Measurements from ENCODE around the gene ACTL7B.
"Not testable (repeated sequence)": the region's sequence is repeated elsewhere in the genome, so short reads cannot be mapped to it uniquely, and the experiment has no call there.

The ACTL7B gene

GRCh38 chr9:108855888-108856287 is at the start of gene ACTL7B:
TSS of gene ACTL7B (minus strand) at chr9:108855986. CDS start at chr9:108855930, 56 bp downstream.
- DNase-seq, result no peak

GRCh38 chr9:108905494-108905893 is 49.7 kb upstream of the ACTL7B start:
- no peak for DNase-seq

GRCh38 chr9:108904161-108904560 is 48.4 kb upstream of the ACTL7B start:
- DNase-seq, result no peak

- DNase-seq, result no peak
Observed at GRCh38 chr9:108903420-108904103, 47.8 kb upstream of the ACTL7B start.

- DNase-seq, result no peak
Observed at GRCh38 chr9:108900176-108900575, 44.4 kb upstream of the ACTL7B start.

- DNase-seq, result not testable (repeated sequence)
Observed at GRCh38 chr9:108899023-108899695, 43.4 kb upstream of the ACTL7B start.

GRCh38 chr9:108897324-108898096 is 41.7 kb upstream of the ACTL7B start:
- DNase-seq, result no peak

- DNase-seq, result no peak
Observed at GRCh38 chr9:108894225-108894997, 38.6 kb upstream of the ACTL7B start.

GRCh38 chr9:108889649-108890067 is 33.9 kb upstream of the ACTL7B start:
- DNase-seq, result peak in 1 of 2 donors; percentile 7

GRCh38 chr9:108886594-108887271 is 30.9 kb upstream of the ACTL7B start:
- DNase-seq, result not testable (repeated sequence)

GRCh38 chr9:108885643-108886348 is 30.0 kb upstream of the ACTL7B start:
- DNase-seq, result no peak

- no peak for DNase-seq
Observed at GRCh38 chr9:108884701-108885100, 28.9 kb upstream of the ACTL7B start.

- DNase-seq, result no peak
Observed at GRCh38 chr9:108883085-108883484, 27.3 kb upstream of the ACTL7B start.

- DNase-seq, result no peak
Observed at GRCh38 chr9:108882052-108882888, 26.5 kb upstream of the ACTL7B start.

GRCh38 chr9:108880738-108881316 is 25.0 kb upstream of the ACTL7B start:
- no peak for DNase-seq

- no peak for DNase-seq
Observed at GRCh38 chr9:108877524-108877923, 21.7 kb upstream of the ACTL7B start.

- no peak for DNase-seq
Observed at GRCh38 chr9:108876425-108876824, 20.6 kb upstream of the ACTL7B start.

GRCh38 chr9:108874058-108874788 is 18.4 kb upstream of the ACTL7B start:
- no peak for DNase-seq

GRCh38 chr9:108869092-108869725 is 13.4 kb upstream of the ACTL7B start:
- no peak for DNase-seq

All from CD4-positive, alpha-beta T cell treated with Interferon alpha-2 for 1 hour (primary cell).